Measurements from ENCODE around the gene SBF1. TPM values are rescaled to one million over a fixed set of nuclear protein-coding genes. Genes with fewer than 3 reads are reported as not detected.

Gene SBF1
- polyA plus RNA-seq, 4 donors, result 27.3 to 43.7 (median 35.4) TPM

GRCh38 chr22:50454556-50455075 lies 20.2 kb downstream of the SBF1 start:
- H3K36me3 ChIP-seq (ENCODE audit: control insufficient read depth in 3 of 3, insufficient read depth in 2 of 3, low read depth in 1 of 3, low read length in 3 of 3), result peaks cover 20 to 87% (median 33%) of the 10 kb centered on the region in 3 donors
- H3K4me3 ChIP-seq (ENCODE audit: low read depth in 1 of 3, low read length in 3 of 3), result no peak overlapping the region
- FAIRE-seq (no peak), DNase-seq (no peak)
- WGBS, 3 donors, result 92 to 96% (median 94%) methylated on average over 27 of the region's 27 CpGs
- H3K27ac ChIP-seq (ENCODE audit: low read depth in 1 of 3, low read length in 2 of 3), result no peak overlapping the region
- no peaks in the 10 kb centered on the region for H3K27me3 ChIP-seq (ENCODE audit: control insufficient read depth in 3 of 3, insufficient read depth in 3 of 3, low read length in 3 of 3)
- H3K9me3 ChIP-seq (ENCODE audit: control insufficient read depth in 2 of 2, insufficient read depth in 1 of 2, low read depth in 1 of 2, low read length in 1 of 2), result no peaks in the 10 kb centered on the region
- H3K4me1 ChIP-seq (ENCODE audit: control insufficient read depth in 3 of 3, insufficient read depth in 2 of 3, low read depth in 1 of 3, low read length in 2 of 3), result no peaks in the 10 kb centered on the region

GRCh38 chr22:50452649-50453048 lies 22.2 kb downstream of the SBF1 start:
- 90% methylated on average over 5 of the region's 5 CpGs for whole genome bisulfite sequencing, 3 donors
- peaks cover 18 to 86% (median 33%) of the 10 kb centered on the region in 3 donors for H3K36me3 ChIP-seq (ENCODE audit: control insufficient read depth in 3 of 3, insufficient read depth in 2 of 3, low read depth in 1 of 3, low read length in 3 of 3)
- H3K4me3 ChIP-seq (ENCODE audit: low read depth in 1 of 3, low read length in 3 of 3), result no peak overlapping the region
- DNase-seq (no peak), FAIRE-seq (no peak)
- H3K27ac ChIP-seq (ENCODE audit: low read depth in 1 of 3, low read length in 2 of 3), result no peak overlapping the region
- H3K4me1 ChIP-seq (ENCODE audit: control insufficient read depth in 3 of 3, insufficient read depth in 2 of 3, low read depth in 1 of 3, low read length in 2 of 3), result no peaks in the 10 kb centered on the region
- H3K9me3 ChIP-seq (ENCODE audit: control insufficient read depth in 2 of 2, insufficient read depth in 1 of 2, low read depth in 1 of 2, low read length in 1 of 2), result no peaks in the 10 kb centered on the region
- no peaks in the 10 kb centered on the region for H3K27me3 ChIP-seq (ENCODE audit: control insufficient read depth in 3 of 3, insufficient read depth in 3 of 3, low read length in 3 of 3)

- Histone ChIP-seq H3K27me3 (ENCODE audit: control insufficient read depth in 3 of 3, insufficient read depth in 3 of 3, low read length in 3 of 3) (no peaks in the 10 kb centered on the region), H3K4me3 (ENCODE audit: low read depth in 1 of 3, low read length in 3 of 3) (no peak overlapping the region), H3K4me1 (ENCODE audit: control insufficient read depth in 3 of 3, insufficient read depth in 2 of 3, low read depth in 1 of 3, low read length in 2 of 3) (peaks cover 0 to 9% (median 0%) of the 10 kb centered on the region in 3 donors), H3K36me3 (ENCODE audit: control insufficient read depth in 3 of 3, insufficient read depth in 2 of 3, low read depth in 1 of 3, low read length in 3 of 3) (peaks cover 15 to 90% (median 17%) of the 10 kb centered on the region in 3 donors), H3K27ac (ENCODE audit: low read depth in 1 of 3, low read length in 2 of 3) (no peak overlapping the region), H3K9me3 (ENCODE audit: control insufficient read depth in 2 of 2, insufficient read depth in 1 of 2, low read depth in 1 of 2, low read length in 1 of 2) (no peaks in the 10 kb centered on the region)
- DNase-seq (no peak), FAIRE-seq (no peak)
- WGBS, 3 donors, result 85 to 90% (median 88%) methylated on average over 26 to 27 of the region's 27 CpGs
These were observed 27.0 kb downstream of the SBF1 start for GRCh38 chr22:50447576-50448551.

GRCh38 chr22:50446708-50447575 lies 27.9 kb downstream of the SBF1 start:
- peaks cover 15 to 89% (median 17%) of the 10 kb centered on the region in 3 donors for H3K36me3 ChIP-seq (ENCODE audit: control insufficient read depth in 3 of 3, insufficient read depth in 2 of 3, low read depth in 1 of 3, low read length in 3 of 3)
- no peaks in the 10 kb centered on the region for H3K9me3 ChIP-seq (ENCODE audit: control insufficient read depth in 2 of 2, insufficient read depth in 1 of 2, low read depth in 1 of 2, low read length in 1 of 2)
- no peak for DNase-seq
- peaks cover 0 to 9% (median 0%) of the 10 kb centered on the region in 3 donors for H3K4me1 ChIP-seq (ENCODE audit: control insufficient read depth in 3 of 3, insufficient read depth in 2 of 3, low read depth in 1 of 3, low read length in 2 of 3)
- no peak overlapping the region for H3K4me3 ChIP-seq (ENCODE audit: low read depth in 1 of 3, low read length in 3 of 3)
- 66 to 79% (median 78%) methylated on average over 53 to 54 of the region's 54 CpGs for WGBS, 3 donors
- H3K27ac ChIP-seq (ENCODE audit: low read depth in 1 of 3, low read length in 2 of 3), result no peak overlapping the region
- no peak for FAIRE-seq
- no peaks in the 10 kb centered on the region for H3K27me3 ChIP-seq (ENCODE audit: control insufficient read depth in 3 of 3, insufficient read depth in 3 of 3, low read length in 3 of 3)

GRCh38 chr22:50445880-50446707 lies 28.7 kb downstream of the SBF1 start:
- FAIRE-seq (no peak), DNase-seq (no peak)
- Histone ChIP-seq H3K4me1 (ENCODE audit: control insufficient read depth in 3 of 3, insufficient read depth in 2 of 3, low read depth in 1 of 3, low read length in 2 of 3) (peaks cover 0 to 9% (median 0%) of the 10 kb centered on the region in 3 donors), H3K27me3 (ENCODE audit: control insufficient read depth in 3 of 3, insufficient read depth in 3 of 3, low read length in 3 of 3) (no peaks in the 10 kb centered on the region), H3K9me3 (ENCODE audit: control insufficient read depth in 2 of 2, insufficient read depth in 1 of 2, low read depth in 1 of 2, low read length in 1 of 2) (no peaks in the 10 kb centered on the region), H3K4me3 (ENCODE audit: low read depth in 1 of 3, low read length in 3 of 3) (no peak overlapping the region), H3K36me3 (ENCODE audit: control insufficient read depth in 3 of 3, insufficient read depth in 2 of 3, low read depth in 1 of 3, low read length in 3 of 3) (peaks cover 17 to 93% (median 20%) of the 10 kb centered on the region in 3 donors), H3K27ac (ENCODE audit: low read depth in 1 of 3, low read length in 2 of 3) (no peak overlapping the region)
- 77 to 81% (median 78%) methylated on average over 12 to 17 of the region's 17 CpGs for WGBS, 3 donors

GRCh38 chr22:50445071-50445879 lies 29.6 kb downstream of the SBF1 start:
- no peaks in the 10 kb centered on the region for H3K27me3 ChIP-seq (ENCODE audit: control insufficient read depth in 3 of 3, insufficient read depth in 3 of 3, low read length in 3 of 3)
- H3K4me3 ChIP-seq (ENCODE audit: low read depth in 1 of 3, low read length in 3 of 3), result no peak overlapping the region
- 48 to 59% (median 58%) methylated on average over 29 to 30 of the region's 30 CpGs for WGBS, 3 donors
- peaks cover 0 to 9% (median 0%) of the 10 kb centered on the region in 3 donors for H3K4me1 ChIP-seq (ENCODE audit: control insufficient read depth in 3 of 3, insufficient read depth in 2 of 3, low read depth in 1 of 3, low read length in 2 of 3)
- H3K9me3 ChIP-seq (ENCODE audit: control insufficient read depth in 2 of 2, insufficient read depth in 1 of 2, low read depth in 1 of 2, low read length in 1 of 2), result no peaks in the 10 kb centered on the region
- peaks cover 17 to 93% (median 20%) of the 10 kb centered on the region in 3 donors for H3K36me3 ChIP-seq (ENCODE audit: control insufficient read depth in 3 of 3, insufficient read depth in 2 of 3, low read depth in 1 of 3, low read length in 3 of 3)
- DNase-seq (no peak), FAIRE-seq (no peak)
- H3K27ac ChIP-seq (ENCODE audit: low read depth in 1 of 3, low read length in 2 of 3), result peak overlapping the region; percentile 22 to 31 (median 28)

- no peaks in the 10 kb centered on the region for H3K9me3 ChIP-seq (ENCODE audit: control insufficient read depth in 2 of 2, insufficient read depth in 1 of 2, low read depth in 1 of 2, low read length in 1 of 2)
- DNase-seq (peak; percentile 51 to 89), FAIRE-seq (no peak)
- no peaks in the 10 kb centered on the region for H3K27me3 ChIP-seq (ENCODE audit: control insufficient read depth in 3 of 3, insufficient read depth in 3 of 3, low read length in 3 of 3)
- H3K36me3 ChIP-seq (ENCODE audit: control insufficient read depth in 3 of 3, insufficient read depth in 2 of 3, low read depth in 1 of 3, low read length in 3 of 3), result peaks cover 18 to 93% (median 19%) of the 10 kb centered on the region in 3 donors
- WGBS, 3 donors, result 57 to 72% (median 71%) methylated on average over 5 of the region's 5 CpGs
- H3K27ac ChIP-seq (ENCODE audit: low read depth in 1 of 3, low read length in 2 of 3), result peak overlapping the region; percentile 28 to 38 (median 28)
- H3K4me1 ChIP-seq (ENCODE audit: control insufficient read depth in 3 of 3, insufficient read depth in 2 of 3, low read depth in 1 of 3, low read length in 2 of 3), result peaks cover 0 to 9% (median 0%) of the 10 kb centered on the region in 3 donors
- H3K4me3 ChIP-seq (ENCODE audit: low read depth in 1 of 3, low read length in 3 of 3), result no peak overlapping the region
These were observed 30.2 kb downstream of the SBF1 start for GRCh38 chr22:50444663-50445062.

Data from small intestine (tissue), 7 donors.